HEK293 (cell line): ENCODE results near the gene DUSP2.

Experiments used
- MZF1 ChIP-seq: fragments of 450-650 bp; formaldehyde crosslinking; IDR thresholded peaks from 2 replicates; pipeline ENCODE4 v1.5.1; 2017; ENCODE audit warnings: missing biosample characterization, missing genetic modification characterization, borderline replicate concordance
- SP7 ChIP-seq: fragments of 450-650 bp; formaldehyde crosslinking; IDR thresholded peaks from 2 replicates; pipeline ENCODE4 v1.5.1; 2016; ENCODE audit warnings: missing biosample characterization, missing genetic modification characterization
- ZFP69B ChIP-seq: fragments of 450-650 bp; formaldehyde crosslinking; IDR thresholded peaks from 2 replicates; pipeline ENCODE4 v1.5.1; 2016; ENCODE audit warnings: missing biosample characterization, missing genetic modification characterization
- ZNF121 ChIP-seq: fragments of 450-650 bp; formaldehyde crosslinking; IDR thresholded peaks from 2 replicates; pipeline ENCODE4 v1.5.1; 2016; ENCODE audit warnings: missing biosample characterization, missing genetic modification characterization
- ZNF24 ChIP-seq: fragments of 450-650 bp; formaldehyde crosslinking; IDR thresholded peaks from 2 replicates; pipeline ENCODE4 v1.5.1; 2016; ENCODE audit warnings: missing biosample characterization, missing genetic modification characterization
- ZNF596 ChIP-seq: fragments of 450-650 bp; IDR thresholded peaks from 2 replicates; pipeline ENCODE4 v1.5.0; 2018; ENCODE audit warnings: missing biosample characterization, mild to moderate bottlenecking, missing genetic modification characterization, moderate library complexity
- TF ChIP-seq, protein P1 (sequence below): fragments of 450-650 bp; formaldehyde crosslinking; IDR thresholded peaks from 2 replicates; pipeline ENCODE4 v1.5.1; 2016; ENCODE audit warnings: missing biosample characterization, missing genetic modification characterization
- TF ChIP-seq, protein P2 (sequence below): fragments of 450-650 bp; formaldehyde crosslinking; IDR thresholded peaks from 2 replicates; pipeline ENCODE4 v1.5.1; 2016; ENCODE audit warnings: missing biosample characterization, missing genetic modification characterization

DNA sequence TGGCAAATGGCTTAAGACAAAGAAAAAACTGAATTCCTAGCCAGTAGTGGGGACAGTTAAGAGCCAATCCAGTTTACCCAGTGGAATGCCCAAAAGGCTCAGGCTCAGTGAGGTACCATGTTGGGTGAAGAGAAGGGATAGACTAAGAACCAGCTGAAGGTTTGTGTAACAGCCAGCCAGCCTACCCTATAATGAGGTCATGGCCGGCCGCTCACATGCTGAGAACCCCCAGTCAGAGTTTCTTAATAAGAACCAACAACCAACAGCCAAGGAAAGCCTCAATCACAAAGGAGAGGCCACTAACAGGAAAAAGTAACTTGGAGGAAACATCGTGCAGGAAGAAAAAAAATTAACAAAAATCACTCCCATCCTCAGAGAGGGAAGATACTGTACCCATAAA lies 25.4 kb upstream of the DUSP2 start:
- no peak for TF ChIP-seq ZNF24
- no peak for TF ChIP-seq MZF1
- TF ChIP-seq ZNF596 (tag by site-specific recombination) = no peak
- TF ChIP-seq, protein P1, sequence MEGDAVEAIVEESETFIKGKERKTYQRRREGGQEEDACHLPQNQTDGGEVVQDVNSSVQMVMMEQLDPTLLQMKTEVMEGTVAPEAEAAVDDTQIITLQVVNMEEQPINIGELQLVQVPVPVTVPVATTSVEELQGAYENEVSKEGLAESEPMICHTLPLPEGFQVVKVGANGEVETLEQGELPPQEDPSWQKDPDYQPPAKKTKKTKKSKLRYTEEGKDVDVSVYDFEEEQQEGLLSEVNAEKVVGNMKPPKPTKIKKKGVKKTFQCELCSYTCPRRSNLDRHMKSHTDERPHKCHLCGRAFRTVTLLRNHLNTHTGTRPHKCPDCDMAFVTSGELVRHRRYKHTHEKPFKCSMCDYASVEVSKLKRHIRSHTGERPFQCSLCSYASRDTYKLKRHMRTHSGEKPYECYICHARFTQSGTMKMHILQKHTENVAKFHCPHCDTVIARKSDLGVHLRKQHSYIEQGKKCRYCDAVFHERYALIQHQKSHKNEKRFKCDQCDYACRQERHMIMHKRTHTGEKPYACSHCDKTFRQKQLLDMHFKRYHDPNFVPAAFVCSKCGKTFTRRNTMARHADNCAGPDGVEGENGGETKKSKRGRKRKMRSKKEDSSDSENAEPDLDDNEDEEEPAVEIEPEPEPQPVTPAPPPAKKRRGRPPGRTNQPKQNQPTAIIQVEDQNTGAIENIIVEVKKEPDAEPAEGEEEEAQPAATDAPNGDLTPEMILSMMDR = no peak
- no peak for TF ChIP-seq ZNF121 (tag by site-specific recombination)
- TF ChIP-seq, protein P2, sequence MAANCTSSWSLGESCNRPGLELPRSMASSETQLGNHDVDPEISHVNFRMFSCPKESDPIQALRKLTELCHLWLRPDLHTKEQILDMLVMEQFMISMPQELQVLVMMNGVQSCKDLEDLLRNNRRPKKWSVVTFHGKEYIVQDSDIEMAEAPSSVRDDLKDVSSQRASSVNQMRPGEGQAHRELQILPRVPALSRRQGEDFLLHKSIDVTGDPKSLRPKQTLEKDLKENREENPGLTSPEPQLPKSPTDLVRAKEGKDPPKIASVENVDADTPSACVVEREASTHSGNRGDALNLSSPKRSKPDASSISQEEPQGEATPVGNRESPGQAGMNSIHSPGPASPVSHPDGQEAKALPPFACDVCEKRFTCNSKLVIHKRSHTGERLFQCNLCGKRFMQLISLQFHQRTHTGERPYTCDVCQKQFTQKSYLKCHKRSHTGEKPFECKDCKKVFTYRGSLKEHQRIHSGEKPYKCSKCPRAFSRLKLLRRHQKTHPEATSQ (tag by site-specific recombination) = no peak
- no peak for TF ChIP-seq ZFP69B (tag by site-specific recombination)
- TF ChIP-seq SP7 (tag by site-specific recombination) = no peak
